K562 (cell line): ENCODE results near the gene RNF151. TPM values are rescaled to one million over a fixed set of nuclear protein-coding genes. Genes with fewer than 3 reads are reported as not detected.

Experiments used
- BRD9 ChIP-seq: fragments of 450-650 bp; IDR thresholded peaks from 2 replicates; pipeline ENCODE4 v1.6.1; 2018; ENCODE audit warnings: low read depth; ENCODE audit not compliant: partially characterized antibody
- DPF2 ChIP-seq: fragments of 450-650 bp; IDR thresholded peaks from 2 replicates; pipeline ENCODE4 v1.6.1; 2016
- FOXA3 ChIP-seq, 2 experiments: fragments of 450-650 bp in 1 of 2; sonication (generic) in 1 of 2; formaldehyde crosslinking; IDR thresholded peaks in 1 of 2; conservative IDR thresholded peaks in 1 of 2; 2 replicates each; pipeline versions ENCODE4 v1.4.0 to v1.8.0; 2020 to 2022; ENCODE audit warnings: mild to moderate bottlenecking in 2 of 2, missing genetic modification reagents in 1 of 2
- GABPB1 ChIP-seq: sonication (generic); formaldehyde crosslinking; IDR thresholded peaks from 2 replicates; pipeline ENCODE4 v1.8.0; 2022; ENCODE audit warnings: mild to moderate bottlenecking, missing genetic modification reagents
- GATAD2B ChIP-seq: fragments of 450-650 bp; IDR thresholded peaks from 2 replicates; pipeline ENCODE4 v1.6.1; 2017; ENCODE audit warnings: mild to moderate bottlenecking, borderline replicate concordance
- HCFC1 ChIP-seq: IDR thresholded peaks from 2 replicates; pipeline ENCODE4 v1.6.1; 2012; ENCODE audit warnings: low read depth, low read length, improper control_type of control experiment
- HDAC2 ChIP-seq: fragments of 450-650 bp; IDR thresholded peaks from 2 replicates; pipeline ENCODE4 v1.6.1; 2016; ENCODE audit warnings: mild to moderate bottlenecking
- IFI16 ChIP-seq: fragments of 250-450 bp; sonication (Bioruptor Pico); IDR thresholded peaks from 2 replicates; pipeline ENCODE4 v2.1.2; 2022; ENCODE audit warnings: mild to moderate bottlenecking, inconsistent platforms
- KHSRP ChIP-seq: fragments of 450-650 bp; IDR thresholded peaks from 2 replicates; pipeline ENCODE4 v1.6.1; 2017
- KLF13 ChIP-seq: fragments of 450-650 bp; IDR thresholded peaks from 2 replicates; pipeline ENCODE4 v1.6.1; 2016; ENCODE audit warnings: missing genetic modification characterization, low read depth, mild to moderate bottlenecking, missing compliant biosample characterization, moderate library complexity, borderline replicate concordance
- NFE2L1 ChIP-seq: fragments of 450-650 bp; IDR thresholded peaks from 2 replicates; pipeline ENCODE4 v1.6.1; 2016; ENCODE audit warnings: missing genetic modification characterization, low read depth, mild to moderate bottlenecking, missing compliant biosample characterization, moderate library complexity, borderline replicate concordance
- POLR2H ChIP-seq: IDR thresholded peaks from 2 replicates; pipeline ENCODE4 v1.6.1; 2016; ENCODE audit warnings: missing genetic modification characterization, low read depth, mild to moderate bottlenecking, control low read depth, missing compliant biosample characterization, moderate library complexity
- RNF2 ChIP-seq: sonication (generic); IDR thresholded peaks from 2 replicates; pipeline ENCODE4 v1.6.1; 2016
- RREB1 ChIP-seq: fragments of 250-450 bp; sonication (Bioruptor Pico); IDR thresholded peaks from 2 replicates; pipeline ENCODE4 v1.4.0; 2020
- SP1 ChIP-seq: sonication (generic); formaldehyde crosslinking; IDR thresholded peaks from 2 replicates; pipeline ENCODE4 v1.8.1; 2022; ENCODE audit warnings: mild to moderate bottlenecking, missing genetic modification reagents
- TAF1 ChIP-seq: IDR thresholded peaks from 2 replicates; pipeline ENCODE4 v1.6.1; 2011; ENCODE audit warnings: mild to moderate bottlenecking, low read length, moderate library complexity; ENCODE audit not compliant: insufficient read depth, control insufficient read depth, severe bottlenecking; ENCODE audit errors: extremely low read depth
- VEZF1 ChIP-seq: fragments of 200-800 bp; sonication (Bioruptor generic); IDR thresholded peaks from 2 replicates; pipeline ENCODE4 v1.6.1; 2017; ENCODE audit warnings: missing genetic modification characterization, missing compliant biosample characterization
- ZNF124 ChIP-seq: sonication (generic); formaldehyde crosslinking; IDR thresholded peaks from 2 replicates; pipeline ENCODE4 v1.8.1; 2022; ENCODE audit warnings: missing genetic modification reagents
- ZNF175 ChIP-seq: fragments of 200-800 bp; sonication (Bioruptor generic); IDR thresholded peaks from 2 replicates; pipeline ENCODE4 v1.6.1; 2016; ENCODE audit warnings: low read depth, mild to moderate bottlenecking, missing genetic modification characterization, missing compliant biosample characterization
- ZNF232 ChIP-seq: sonication (generic); formaldehyde crosslinking; IDR thresholded peaks from 2 replicates; pipeline ENCODE4 v1.8.0; 2022; ENCODE audit warnings: mild to moderate bottlenecking, missing genetic modification reagents
- ZNF263 ChIP-seq: sonication (generic); formaldehyde crosslinking; IDR thresholded peaks from 2 replicates; pipeline ENCODE4 v1.8.0; 2022; ENCODE audit warnings: mild to moderate bottlenecking, missing genetic modification reagents, borderline replicate concordance
- polyA plus RNA-seq, 8 experiments: library from polyadenylated mRNA; depleted of rRNA in 4 of 8; stranded (reverse) in 5 of 8; unstranded in 3 of 8; fragments of >200 nt; fragmentation: Nextera tagmentation in 2 of 8; fragmentation: Illumina TruSeq in 1 of 8; extraction: Ambion mirVana in 2 of 8; extraction: Trizol in 1 of 8; gene quantifications; 2 replicates each; pipeline versions ENCODE4 v1.2.1 to v1.2.3, GENCODE V29; 2011 to 2014; ENCODE audit warnings: inconsistent platforms in 1 of 8, missing spikeins in 1 of 8
- total RNA-seq, 7 experiments: library from RNA; depleted of rRNA in 6 of 7; stranded (reverse); fragments of >200 nt in 6 of 7; fragmentation: Illumina TruSeq in 2 of 7; extraction: Trizol in 2 of 7; gene quantifications; 2 replicates each; pipeline versions ENCODE4 v1.2.1 to v1.2.3, GENCODE V29; 2011 to 2021; ENCODE audit warnings: low replicate concordance in 1 of 7

RNF151 gene
- total and polyA plus RNA-seq, 9 of the 15 experiments (the other 6 are each of a cell fraction or from before 2014, with no cell fraction given), result not detected

- TF ChIP-seq RREB1 (CRISPR knock-in tag), result no peak
- TF ChIP-seq TAF1, result peak; percentile 13
- no peak for TF ChIP-seq NFE2L1 (tag)
- TF ChIP-seq IFI16 (CRISPR knock-in tag), result no peak
- TF ChIP-seq VEZF1, result no peak
- no peak; the same call in 1 of the 2 replicates for TF ChIP-seq ZNF263 (CRISPR knock-in tag)
- TF ChIP-seq FOXA3 (CRISPR knock-in tag; conservative IDR thresholded peaks at IDR 0.05 in 1 of 2, IDR thresholded peaks at IDR 0.05 in 1 of 2), result no peak
- no peak for TF ChIP-seq HCFC1
- TF ChIP-seq KHSRP, result no peak
- no peak for TF ChIP-seq POLR2H (tag)
- TF ChIP-seq GABPB1, result no peak
- TF ChIP-seq ZNF175 (CRISPR knock-in tag), result no peak
- no peak; the same call in 1 of the 2 replicates for TF ChIP-seq GATAD2B
- no peak for TF ChIP-seq BRD9
- TF ChIP-seq ZNF232 (CRISPR knock-in tag), result 0 out of 2 replicates have a peak, but pooled peaks have one; percentile 26
- no peak for TF ChIP-seq KLF13 (tag)
- TF ChIP-seq HDAC2, result no peak
- TF ChIP-seq SP1 (CRISPR knock-in tag), result peak; percentile 40; the same call in 1 of the 2 replicates
- no peak for TF ChIP-seq DPF2
- TF ChIP-seq RNF2, result peak; percentile 35; the same call in 1 of the 2 replicates
- no peak for TF ChIP-seq ZNF124 (CRISPR knock-in tag)
These were observed 42.0 kb downstream of the RNF151 start (continued) for GRCh38 chr16:2008631-2009163.
